ENCODE measurements around the gene SOX8.
A peak's percentile ranks its signal among the peaks of the same experiment; 100 is the strongest.

The SOX8 gene

DNA sequence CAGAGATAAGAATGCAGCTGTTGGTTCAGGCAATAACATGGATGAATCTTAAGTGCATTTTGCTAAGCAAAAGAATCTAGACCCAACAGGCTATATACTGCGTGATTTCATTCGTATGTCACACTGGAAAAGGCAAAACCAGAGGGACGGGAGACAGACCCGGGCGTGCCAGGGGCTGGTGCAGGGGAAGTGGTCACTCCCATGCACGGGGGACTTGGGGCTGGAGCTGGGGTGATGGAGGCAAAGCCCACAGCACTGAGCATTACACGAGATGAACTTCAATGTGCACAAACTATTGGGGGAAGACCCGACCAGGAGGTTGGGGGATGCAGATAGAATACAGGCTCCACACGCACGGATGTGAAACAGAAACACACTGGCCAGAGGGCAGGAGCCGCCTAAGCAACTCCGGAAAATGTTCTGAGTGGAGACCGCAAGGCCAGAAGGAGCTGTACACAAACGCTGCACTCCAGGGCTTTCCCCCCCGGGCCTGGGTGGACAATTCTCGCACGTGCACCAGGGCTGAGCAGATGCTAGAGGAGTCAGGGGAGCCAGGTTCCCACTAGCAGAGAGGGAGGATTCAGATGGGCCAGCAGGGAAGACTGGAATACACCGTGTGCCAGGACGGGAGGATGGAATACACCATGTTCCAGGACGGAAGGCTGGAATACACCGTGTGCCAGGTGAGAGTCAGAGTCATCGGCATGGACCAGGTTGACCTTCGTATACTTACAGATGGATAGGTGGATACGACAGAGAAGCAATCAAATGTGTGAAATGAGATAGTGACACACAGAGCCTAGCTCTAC, 22.1 kb upstream of the SOX8 start:
- no peak for DNase-seq

DNA sequence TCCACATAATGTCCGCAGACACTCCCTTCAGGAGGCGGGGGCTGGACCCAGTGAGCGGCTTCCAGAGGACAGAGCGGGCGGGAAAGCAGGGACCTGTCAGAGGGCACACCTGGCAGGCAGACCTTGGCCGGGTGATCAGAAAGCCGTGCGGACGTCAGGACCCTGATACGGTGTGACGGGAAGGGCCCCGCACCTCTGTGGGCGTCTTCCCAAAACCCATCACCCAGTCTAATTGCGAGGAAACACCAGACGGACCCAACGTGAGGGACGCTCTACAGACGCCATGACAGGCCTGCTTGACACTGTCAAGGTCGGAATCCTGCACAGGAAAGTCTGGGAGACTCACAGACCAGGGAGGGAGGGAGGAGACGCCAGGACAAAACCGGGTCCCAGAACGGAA, 19.2 kb upstream of the SOX8 start:
- DNase-seq = no peak

DNA sequence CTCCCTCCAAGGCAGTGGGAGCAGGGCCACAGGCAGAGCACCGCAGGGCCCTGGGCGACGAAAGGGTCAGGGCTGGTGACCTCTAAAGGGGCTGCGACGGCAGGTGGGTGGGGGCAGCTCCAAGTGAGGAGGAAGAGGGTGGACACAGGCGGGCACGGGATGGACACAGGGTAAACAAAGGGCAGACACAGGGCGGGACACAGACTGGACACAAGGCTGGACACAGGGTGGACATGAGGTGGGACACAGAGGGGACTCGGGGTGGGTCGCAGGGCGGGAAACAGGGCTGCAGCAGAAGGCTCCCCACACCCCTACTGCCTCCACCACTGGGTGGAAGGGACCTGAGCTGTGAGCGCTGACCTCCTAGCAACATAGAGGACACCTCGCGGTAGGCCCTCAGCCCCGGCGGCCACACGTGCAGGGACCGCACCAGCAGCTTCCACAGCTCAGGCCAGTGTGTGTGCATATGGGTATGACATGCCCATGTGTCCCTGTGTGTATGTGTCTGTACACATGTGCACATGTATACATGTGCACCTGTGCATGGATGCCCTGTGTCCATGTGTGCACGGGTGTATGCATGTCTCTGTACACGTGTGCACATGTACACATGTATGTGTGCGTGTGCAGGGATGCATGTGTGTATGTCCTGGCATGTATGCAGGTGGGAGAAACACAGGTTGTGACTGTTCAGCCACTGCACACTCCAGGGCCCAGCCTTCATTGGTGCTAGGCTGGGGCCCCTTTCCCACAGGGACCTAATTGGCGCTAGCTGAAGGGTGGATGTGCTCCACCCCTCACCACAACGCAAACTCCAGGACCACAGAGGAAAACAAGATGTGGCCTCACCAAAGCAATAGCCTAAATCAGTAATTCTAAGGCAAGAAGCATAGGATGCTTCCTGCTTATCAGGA, 18.4 kb upstream of the SOX8 start:
- no peak for DNase-seq

DNA sequence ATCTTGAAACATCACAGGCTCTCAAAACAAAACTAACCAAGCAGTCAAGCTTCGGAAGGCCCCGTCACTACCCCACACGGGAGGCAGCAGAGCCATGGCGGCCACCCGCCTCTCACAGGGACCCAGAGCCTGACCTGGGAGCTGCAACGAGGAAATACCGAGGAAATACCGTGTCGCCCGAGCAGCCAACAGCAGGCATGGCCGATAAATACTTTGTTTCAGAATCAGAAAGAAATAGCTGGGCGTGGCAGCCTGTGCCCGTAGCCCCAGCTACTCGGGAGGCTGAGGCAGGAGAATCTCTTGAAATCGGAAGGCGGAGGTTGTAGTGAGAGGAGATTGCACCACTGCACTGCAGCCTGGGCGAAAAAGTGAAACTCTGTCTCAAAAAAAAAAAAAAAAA, 17.7 kb upstream of the SOX8 start:
- no peak for DNase-seq

DNA sequence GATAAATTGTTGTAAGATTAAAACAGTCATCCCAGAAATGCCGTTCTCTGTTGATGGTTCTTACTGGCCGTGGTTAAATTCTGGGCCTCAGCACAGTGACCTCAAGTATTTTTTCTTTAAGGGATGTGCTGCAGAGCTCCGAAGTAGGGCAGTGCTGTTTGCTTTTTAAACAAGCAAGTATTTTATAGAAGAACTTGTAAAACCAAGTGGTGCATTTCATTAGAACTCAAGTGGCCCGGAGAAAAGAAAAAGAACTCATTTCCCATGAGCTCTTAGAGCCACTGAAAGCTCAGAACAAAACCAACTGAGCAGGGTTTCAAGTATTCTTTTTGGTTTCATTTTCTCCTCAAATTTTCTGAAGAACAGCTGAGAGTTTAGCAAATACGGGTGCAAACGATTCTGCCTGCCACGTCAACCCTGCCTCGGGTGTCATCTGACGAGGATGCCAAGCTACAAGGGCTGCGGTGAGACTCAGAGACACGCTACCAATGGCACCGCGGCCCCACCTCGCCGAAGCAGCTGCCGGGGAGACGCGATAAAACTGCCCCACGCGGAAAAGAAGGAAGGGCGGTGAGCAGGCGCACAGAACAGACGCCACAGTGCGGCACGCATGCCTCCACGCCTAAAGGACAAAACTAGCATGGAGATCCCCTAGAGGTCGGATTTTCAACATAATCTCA, 17.1 kb upstream of the SOX8 start:
- peak; percentile 68 to 75 for DNase-seq

DNA sequence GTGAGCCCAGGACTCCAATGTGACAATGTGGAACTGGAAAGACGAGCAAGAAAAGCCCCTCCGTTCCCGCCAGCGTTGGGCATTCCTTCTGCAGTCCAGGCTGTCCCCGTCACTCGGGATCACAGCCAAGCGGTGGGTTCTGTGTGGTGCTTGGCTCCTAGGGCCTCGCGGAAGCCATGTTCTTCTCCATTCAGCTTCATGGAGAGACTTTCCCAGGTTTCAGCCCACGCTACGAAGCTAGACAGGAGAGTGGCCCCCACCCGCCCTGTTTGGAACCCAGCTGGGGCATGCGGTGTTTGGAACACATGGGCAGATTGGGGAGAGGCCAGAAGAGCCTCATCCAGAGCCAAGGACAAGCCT, 16.6 kb upstream of the SOX8 start:
- no peak for DNase-seq

DNA sequence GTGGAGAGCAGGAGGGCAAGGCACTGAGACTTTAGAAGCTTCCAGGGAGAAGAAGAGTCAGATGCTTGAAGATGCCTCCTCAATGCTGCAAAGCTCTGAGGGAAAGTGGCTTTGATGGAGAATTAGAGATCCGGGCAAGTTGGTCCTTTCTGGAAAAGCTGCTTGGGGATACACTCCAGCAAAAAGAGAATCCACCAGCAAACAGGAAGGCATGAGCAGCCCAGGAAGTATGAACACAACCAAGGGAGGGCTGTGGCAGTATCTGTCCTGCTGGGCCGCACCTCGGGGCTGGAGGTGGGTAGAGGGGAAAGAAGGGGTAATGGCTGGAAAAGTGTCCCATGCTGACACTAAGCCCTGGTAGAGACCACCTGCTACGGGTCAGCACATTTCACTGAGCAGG, 16.1 kb upstream of the SOX8 start:
- DNase-seq = no peak

DNA sequence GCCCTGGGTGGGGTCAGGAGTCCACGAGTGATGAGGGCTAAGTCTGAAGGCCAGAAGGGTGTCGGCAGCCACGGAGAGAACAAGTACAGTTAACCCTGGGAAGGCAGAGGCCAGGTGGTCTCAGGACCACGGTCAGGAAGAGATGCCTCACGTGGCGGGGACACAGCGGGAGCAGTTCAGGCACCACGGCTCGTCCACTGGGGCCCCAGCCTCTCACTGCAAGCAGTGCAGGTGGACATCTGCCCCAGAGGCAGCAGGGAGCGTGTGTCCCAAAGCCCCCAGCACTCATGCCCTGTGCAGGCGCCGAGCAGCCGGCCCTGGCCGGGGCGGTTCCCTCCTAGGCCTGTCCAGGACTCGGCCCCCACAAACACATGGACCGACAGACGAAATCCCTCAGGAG, 15.5 kb upstream of the SOX8 start:
- no peak for DNase-seq

DNA sequence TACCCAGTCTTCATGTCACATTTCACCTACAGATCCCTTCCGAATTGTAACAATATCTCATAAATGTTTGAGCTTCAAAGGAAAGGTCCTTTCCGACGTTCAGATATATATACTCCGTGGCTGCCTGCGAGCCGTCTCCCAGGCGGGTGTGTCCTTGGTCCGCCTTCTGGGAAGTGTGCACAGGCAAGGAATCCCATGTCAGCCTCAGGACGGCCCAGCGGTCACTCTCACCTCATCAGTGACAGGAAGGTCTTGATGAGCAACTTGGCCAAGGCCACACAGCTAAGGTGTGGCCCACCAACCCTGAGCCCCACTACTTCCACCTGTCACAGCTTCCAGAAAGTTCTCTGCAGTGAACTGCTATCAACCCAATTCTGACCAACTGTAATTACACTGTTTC, 15.1 kb upstream of the SOX8 start:
- no peak for DNase-seq

DNA sequence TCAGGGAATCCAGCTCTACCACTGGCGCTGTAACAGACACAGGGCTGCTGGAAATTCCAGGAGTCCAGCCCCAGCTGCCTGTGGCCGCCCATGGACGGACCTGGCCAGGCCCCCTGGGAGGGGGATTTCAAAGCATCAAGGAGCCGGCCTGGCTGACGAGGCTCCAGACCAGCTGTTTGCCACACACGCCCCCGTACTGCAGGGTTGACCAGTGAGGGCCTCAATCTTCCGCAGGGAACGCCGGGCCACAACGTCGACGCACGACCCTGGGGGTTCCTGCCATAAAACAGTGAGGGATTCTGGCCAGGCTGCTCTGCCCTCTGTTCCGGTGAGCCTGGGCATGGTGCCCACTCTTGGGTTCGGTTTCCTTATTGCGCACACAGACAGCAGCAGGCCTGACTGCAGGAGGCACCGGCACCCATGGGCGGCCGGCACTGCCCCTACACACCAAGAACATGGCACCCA, 14.5 kb upstream of the SOX8 start:
- no peak for DNase-seq

DNA sequence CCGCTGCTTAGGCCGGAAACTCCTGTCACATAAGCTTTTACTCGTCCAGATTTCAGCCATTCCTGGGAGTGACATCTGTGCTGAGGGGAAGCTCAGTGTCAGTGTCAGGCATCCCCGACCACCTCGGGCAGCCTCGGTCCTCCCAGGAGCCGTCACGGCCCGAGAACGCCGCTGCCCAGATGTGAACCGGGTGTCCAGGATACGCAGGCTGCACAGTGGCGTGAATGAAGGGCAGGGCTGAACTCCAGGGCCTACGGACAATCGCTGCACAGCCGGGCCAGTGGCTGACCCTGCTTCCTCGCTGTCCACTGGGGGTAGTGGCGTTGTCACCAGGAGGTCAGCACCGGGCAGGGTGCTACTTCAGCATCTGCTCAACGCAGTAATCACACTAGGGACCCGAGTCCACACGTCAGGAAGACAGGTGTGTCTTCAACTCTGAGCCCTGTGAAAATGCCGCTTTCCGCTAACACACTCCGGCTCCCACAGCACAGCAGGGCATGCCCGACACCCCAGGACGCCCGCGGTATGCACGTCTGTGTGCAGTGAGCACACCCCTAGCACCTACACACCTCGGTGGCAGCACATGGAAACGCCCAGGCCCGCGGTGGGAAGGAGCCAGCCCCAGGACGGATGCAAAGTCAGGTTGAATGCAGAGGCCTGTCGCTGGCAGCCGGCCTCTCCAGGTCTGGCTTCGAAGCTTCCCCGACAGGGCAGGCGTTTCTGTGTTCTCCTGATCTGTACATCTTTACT, 13.8 kb upstream of the SOX8 start:
- no peak for DNase-seq

DNA sequence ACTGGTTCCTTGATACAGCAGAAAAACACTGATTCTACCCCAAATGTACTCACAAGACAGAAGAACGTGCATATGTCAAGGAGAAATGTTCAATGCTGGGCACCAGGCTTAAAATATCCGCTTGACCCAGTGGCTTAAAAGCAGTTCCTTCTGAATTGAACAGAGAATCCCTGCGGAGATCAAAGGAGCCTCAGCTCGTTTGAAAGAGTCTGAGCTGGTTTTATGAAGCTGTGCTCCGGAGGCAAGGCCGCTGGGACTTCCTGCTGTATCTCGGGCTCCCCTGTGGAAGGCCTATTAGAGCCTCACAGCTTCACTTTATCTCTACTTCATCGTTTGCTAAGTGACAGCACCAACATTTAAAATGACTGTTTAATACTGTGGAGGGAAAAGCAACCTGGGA, 12.9 kb upstream of the SOX8 start:
- no peak for DNase-seq

DNA sequence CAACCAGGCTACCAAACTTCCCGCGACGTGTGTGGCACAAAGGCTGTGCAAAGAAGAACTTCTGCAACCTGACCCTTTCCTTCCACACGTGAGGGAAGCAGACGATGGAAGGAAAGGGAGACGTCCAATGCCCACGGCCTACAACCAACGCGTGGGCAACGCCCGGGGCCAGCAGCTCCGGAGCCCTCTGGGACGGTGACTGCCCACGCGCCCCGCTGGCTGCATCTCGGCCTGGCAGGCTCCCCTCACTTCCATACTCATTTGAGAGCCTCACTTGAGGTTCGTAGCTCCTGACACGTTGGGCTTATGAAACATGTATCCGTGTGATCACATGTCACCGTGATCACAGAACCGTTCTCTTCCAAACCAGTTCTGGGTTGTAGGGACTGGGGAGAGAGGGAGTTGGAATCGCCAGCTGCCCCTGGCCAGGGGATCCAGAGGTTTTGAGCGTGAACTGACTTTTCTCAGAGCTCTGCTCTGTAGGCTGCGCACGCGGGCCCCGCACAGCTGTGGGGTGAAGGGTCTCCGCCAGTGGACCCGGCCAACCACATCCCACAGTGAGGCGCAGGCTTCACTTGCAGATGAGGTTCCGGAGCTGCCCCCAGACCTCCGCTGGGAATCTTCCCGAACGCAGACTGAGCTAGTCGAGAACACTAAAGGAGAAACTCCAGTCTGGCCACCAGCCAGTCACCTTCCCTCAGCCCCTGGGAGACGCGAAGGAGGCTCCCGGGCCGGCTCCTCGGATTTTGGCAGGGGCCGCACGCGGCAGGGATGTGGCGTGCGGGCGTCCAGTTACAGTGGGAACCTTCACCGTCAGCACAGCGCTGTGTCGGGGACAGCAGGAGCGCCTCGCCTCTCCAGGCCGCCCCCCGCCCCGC, 11.8 kb upstream of the SOX8 start:
- DNase-seq = no peak

DNA sequence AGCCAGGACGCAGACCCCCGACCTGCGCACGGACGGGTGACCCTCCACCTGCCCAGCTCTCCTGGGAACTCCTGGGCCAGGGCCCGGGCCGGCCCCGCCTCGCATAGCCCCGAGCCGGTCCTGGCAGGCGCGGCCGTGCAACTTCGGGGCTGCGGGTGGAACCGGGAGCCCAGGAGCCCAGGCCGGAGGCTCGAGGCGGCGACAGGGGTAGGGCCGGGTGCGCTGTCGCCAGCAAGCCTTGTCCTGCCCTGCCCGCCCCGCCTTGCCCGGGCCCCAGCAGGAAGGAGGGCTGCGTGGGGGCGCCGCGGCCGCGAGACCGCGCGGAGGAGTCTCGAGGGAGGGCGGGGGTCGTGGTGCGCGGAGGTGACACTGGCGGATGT, 11.2 kb upstream of the SOX8 start:
- DNase-seq = no peak

DNA sequence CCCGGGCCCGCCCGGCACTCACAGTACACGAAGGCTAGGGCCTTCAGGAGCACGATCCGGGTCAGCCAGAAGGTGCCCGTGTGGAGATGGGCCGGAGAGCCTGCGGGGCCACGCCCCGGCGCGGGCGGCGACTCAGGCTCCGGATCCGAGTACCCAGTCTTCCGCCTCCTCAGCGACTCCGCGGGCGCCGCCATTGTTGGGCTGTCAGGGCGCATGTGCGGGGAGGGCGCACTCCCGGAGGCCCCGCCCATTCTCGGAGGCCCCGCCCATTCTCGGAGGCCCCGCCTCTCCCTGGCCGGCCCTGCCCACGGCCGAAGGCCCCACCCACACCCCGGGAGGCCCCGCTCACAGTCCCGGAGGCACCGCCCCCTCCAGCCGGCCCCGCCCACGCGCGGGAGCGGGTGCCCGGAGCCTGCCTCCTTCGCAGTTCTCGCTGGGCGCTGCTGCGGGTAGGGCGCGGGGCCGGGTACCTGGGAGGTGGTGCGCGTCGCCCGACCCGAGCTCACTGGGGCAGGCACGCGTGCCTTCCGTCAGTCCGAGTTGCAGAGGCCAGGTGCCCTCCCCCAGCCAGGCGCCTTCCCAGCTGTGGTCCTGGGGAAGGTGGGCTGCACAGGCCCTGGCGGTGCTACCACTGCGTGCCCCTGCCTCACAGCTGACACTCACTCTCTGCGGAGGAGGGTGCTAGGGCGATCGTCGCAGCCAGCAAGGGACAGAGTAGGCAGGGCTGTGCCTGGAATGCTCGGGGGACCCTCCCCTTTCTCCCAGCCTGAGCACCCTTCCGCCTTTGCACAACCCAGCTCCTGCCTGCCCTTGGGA, 10.6 kb upstream of the SOX8 start, which contains the start of gene LMF1:
Gene LMF1 (minus strand): TSS at position 219 of the 816 bp plus-strand sequence. CDS start 4 bp downstream, at position 215.
- peak; percentile 95 to 98 for DNase-seq

DNA sequence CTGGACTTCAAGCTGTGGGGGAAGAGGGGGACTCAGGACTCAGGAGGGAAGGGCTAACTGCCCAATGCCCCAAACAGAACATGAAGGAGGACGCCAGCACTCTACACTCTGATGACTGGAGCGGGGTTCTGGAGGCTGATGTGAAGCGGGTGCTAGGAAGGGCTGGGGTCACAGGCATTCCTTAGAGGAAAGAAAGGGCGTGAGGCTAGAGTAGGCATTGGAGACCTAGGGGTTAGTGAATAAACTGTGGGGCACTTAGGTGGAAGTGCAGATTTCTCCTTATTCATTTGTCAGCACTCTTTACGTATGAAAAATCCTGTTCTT, 10.0 kb upstream of the SOX8 start:
- DNase-seq = no peak

DNA sequence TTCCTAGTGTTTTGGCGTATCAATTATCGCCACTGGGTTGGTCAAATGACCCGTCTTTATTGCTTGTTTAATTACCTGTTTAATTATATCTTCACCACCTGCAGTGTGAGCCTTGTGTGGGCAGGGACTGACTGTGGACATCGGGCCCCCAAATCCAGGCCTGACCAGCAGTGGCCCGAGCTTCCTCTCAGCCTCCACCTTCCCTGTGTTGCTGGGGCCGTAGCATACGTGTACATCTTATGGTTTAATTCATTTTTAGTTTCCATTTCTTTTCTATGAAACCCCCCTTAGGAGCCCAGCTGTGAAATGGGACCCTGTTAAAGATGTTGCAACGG, 9.6 kb upstream of the SOX8 start:
- DNase-seq = no peak

DNA sequence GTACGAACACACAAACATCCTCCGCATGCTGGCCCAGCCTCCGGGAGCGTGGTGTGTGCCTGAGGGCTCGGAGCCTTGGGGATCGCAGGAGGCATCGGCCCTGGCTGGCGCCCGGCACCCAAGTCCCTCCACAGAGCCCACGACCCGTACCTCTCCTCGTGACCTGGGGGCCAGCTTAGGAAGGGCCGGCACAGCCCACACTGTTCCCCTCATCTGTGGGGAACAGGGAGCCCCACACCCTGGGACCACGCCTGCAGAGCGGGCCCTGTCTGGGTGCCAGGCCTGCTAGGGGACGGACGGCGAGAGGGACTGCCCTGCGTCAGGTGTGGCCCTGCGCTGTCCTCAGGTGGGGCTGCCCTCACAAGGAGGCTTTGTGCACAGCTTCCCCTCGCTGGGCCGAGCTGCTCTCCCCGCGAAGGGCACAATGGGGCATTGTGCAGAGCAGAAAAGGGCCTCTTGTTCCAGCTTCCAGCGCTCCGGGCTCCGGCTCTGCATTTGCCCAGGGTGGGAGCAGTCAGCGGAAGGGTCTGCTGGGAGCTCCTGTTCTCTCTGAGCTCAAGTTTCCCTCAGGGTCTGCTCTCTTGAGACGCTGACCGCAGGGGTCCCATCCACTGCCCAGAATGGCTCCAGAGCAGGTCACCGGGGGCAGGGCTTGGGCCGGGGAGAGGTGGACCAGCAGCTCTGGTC, 9.1 kb upstream of the SOX8 start:
- DNase-seq = no peak

DNA sequence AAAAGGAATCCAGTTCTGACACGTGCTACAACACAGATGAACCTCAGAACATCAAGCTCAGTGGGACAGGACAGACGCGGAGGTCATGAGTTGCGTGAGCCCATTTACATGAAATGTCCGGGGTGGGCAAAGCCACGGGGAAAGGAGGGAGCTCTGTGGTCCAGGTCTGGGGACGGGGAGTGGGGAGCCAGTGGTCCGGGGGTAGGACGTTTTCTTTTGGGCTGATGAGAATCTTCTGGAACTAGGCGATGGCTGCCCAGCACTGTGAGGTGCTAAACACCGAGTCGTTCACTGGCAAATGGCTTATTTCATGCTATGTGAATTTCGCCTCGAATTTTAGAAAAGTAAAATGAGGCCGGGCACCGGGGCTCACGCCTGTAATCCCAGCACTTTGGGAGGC, 8.2 kb upstream of the SOX8 start:
- DNase-seq = no peak

DNA sequence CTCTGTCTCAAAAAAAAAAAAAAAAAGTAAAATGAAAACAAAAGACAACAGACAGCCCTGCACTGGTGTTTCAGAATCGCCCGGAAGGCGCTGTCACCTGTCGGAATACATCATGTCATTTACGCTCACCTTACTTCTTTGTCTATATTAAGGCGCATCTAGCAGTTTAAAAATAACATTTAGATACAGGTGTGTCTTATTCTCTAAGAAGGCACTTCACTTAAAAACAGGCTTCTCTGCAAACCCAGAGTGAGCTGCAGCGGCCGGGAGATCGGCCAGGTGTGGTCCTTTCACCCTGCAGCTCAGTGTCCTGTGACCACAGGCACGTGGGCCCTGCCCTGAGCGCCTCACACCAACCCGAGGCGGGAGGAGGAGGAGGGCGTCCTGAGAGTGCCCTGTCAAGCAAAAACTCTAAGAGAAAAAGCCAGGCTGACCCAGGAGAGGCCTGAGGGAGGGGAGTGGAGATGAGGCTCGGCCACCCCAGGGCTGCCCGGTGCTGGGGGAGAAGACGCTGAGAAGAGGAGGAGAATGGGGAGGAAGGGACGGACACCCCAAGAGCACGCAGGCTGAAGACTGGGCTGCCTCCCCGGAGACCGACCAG, 7.5 kb upstream of the SOX8 start:
- no peak for DNase-seq

Data from stimulated activated CD4-positive, alpha-beta T cell treated with anti-CD3 and anti-CD28 coated beads, Interleukin-2, amount 100 ng/mL, for 24 hours (primary cell).